IMR-90 (cell line): Measurements from ENCODE around the gene GIPR. TPM values are rescaled to one million over a fixed set of nuclear protein-coding genes. Genes with fewer than 3 reads are reported as not detected.

Source experiments
- ATAC-seq: fragments of 200-7000 bp; cut with Tn5 transposase; 2 replicates; pipeline ENCODE4 v1.9.1; 2020; ENCODE audit warnings: low read depth, mild to moderate bottlenecking, moderate library complexity
- BruUV-seq: library from RNA; stranded (reverse); fragments of 400-500 nt; replicated peaks from 2 replicates; lab custom pipeline; 2021; lab: Mats Ljungman, UMichigan
- CTCF ChIA-PET: fragments of 300-600 bp; formaldehyde crosslinking; extraction: SDS; loops from one replicate; lab custom pipeline; 2021; ENCODE audit warnings: antibody characterized with exemption; lab: Yijun Ruan, JAX
- POLR2A ChIA-PET: fragments of 300-600 bp; sonication (Branson Sonifier 250); formaldehyde crosslinking; loops from one replicate; lab custom pipeline; 2022; ENCODE audit warnings: antibody characterized with exemption; ENCODE audit not compliant: unreplicated experiment; lab: Charles Lee
- DNase-seq: peaks from one replicate; pipeline ENCODE4 v3.0.0; 2013
- H2AFZ ChIP-seq: replicated peaks from 2 replicates; pipeline ENCODE3; 2013; ENCODE audit warnings: low read length, mild to moderate bottlenecking; ENCODE audit not compliant: poor library complexity
- H2AK5ac ChIP-seq: 2 replicates; pipeline ENCODE4 v1.6.1; 2013; ENCODE audit warnings: low read depth, low read length, inconsistent platforms
- H2AK9ac ChIP-seq: replicated peaks from 2 replicates; pipeline ENCODE3; 2013; ENCODE audit warnings: mild to moderate bottlenecking, low read depth, low read length, moderate library complexity; ENCODE audit not compliant: poor library complexity
- H2BK120ac ChIP-seq: 2 replicates; pipeline ENCODE4 v1.6.1; 2013; ENCODE audit warnings: low read depth, low read length, inconsistent platforms
- H2BK15ac ChIP-seq: 3 replicates; pipeline ENCODE4 v1.6.1; 2013; ENCODE audit warnings: low read depth, low read length, inconsistent platforms
- H2BK20ac ChIP-seq: 2 replicates; pipeline ENCODE4 v1.6.1; 2013; ENCODE audit warnings: low read depth, mild to moderate bottlenecking, inconsistent platforms, low read length, moderate library complexity
- H2BK5ac ChIP-seq: 2 replicates; pipeline ENCODE4 v1.6.1; 2013; ENCODE audit warnings: mild to moderate bottlenecking, low read depth, low read length, inconsistent platforms; ENCODE audit not compliant: poor library complexity, severe bottlenecking
- H3K14ac ChIP-seq: replicated peaks from 2 replicates; pipeline ENCODE4 v1.6.1; 2013; ENCODE audit warnings: low read depth, low read length, inconsistent platforms
- H3K18ac ChIP-seq: 2 replicates; pipeline ENCODE4 v1.6.1; 2013; ENCODE audit warnings: low read depth, low read length, control low read depth
- H3K23ac ChIP-seq: 2 replicates; pipeline ENCODE4 v1.6.1; 2013; ENCODE audit warnings: low read depth, low read length, inconsistent platforms
- H3K27ac ChIP-seq: 2 replicates; pipeline ENCODE4 v1.5.1; 2013; ENCODE audit warnings: mild to moderate bottlenecking, control low read depth, low read length; ENCODE audit not compliant: insufficient read depth
- H3K27me3 ChIP-seq: 2 replicates; pipeline ENCODE4 v1.6.1; 2013; ENCODE audit warnings: low read length; ENCODE audit not compliant: control insufficient read depth, insufficient read depth
- H3K36me3 ChIP-seq: 2 replicates; pipeline ENCODE4 v1.6.1; 2013; ENCODE audit warnings: low read length, mixed read lengths; ENCODE audit not compliant: control insufficient read depth, insufficient read depth
- H3K4ac ChIP-seq: 2 replicates; pipeline ENCODE4 v1.6.1; 2013; ENCODE audit warnings: low read depth, low read length, inconsistent platforms
- H3K4me1 ChIP-seq: 2 replicates; pipeline ENCODE4 v1.6.1; 2013; ENCODE audit warnings: low read length, mixed read lengths; ENCODE audit not compliant: control insufficient read depth, insufficient read depth
- H3K4me2 ChIP-seq: 2 replicates; pipeline ENCODE4 v1.6.1; 2013; ENCODE audit warnings: low read depth, mild to moderate bottlenecking, control low read depth, low read length, moderate library complexity
- H3K4me3 ChIP-seq: 2 replicates; pipeline ENCODE4 v1.5.1; 2013; ENCODE audit warnings: low read depth, mild to moderate bottlenecking, control low read depth, low read length, moderate library complexity; ENCODE audit not compliant: insufficient read depth
- H3K56ac ChIP-seq: 2 replicates; pipeline ENCODE4 v1.6.1; 2013; ENCODE audit warnings: low read length, inconsistent platforms; ENCODE audit not compliant: insufficient read depth; ENCODE audit errors: extremely low read depth
- H3K79me1 ChIP-seq, 2 experiments: 2 replicates each; pipeline ENCODE4 v1.6.1; 2013; ENCODE audit warnings: low read length in 2 of 2, inconsistent platforms in 1 of 2, low read depth in 1 of 2
- H3K9ac ChIP-seq: 2 replicates; pipeline ENCODE4 v1.6.1; 2013; ENCODE audit warnings: low read depth, low read length, control low read depth
- H3K9me1 ChIP-seq: 2 replicates; pipeline ENCODE4 v1.6.1; 2013; ENCODE audit warnings: low read length, inconsistent platforms; ENCODE audit not compliant: insufficient read depth
- H3K9me3 ChIP-seq: 2 replicates; pipeline ENCODE4 v1.6.1; 2013; ENCODE audit warnings: low read length; ENCODE audit not compliant: control insufficient read depth, insufficient read depth
- H4K20me1 ChIP-seq: 2 replicates; pipeline ENCODE4 v1.6.1; 2013; ENCODE audit warnings: low read length, inconsistent platforms; ENCODE audit not compliant: insufficient read depth
- H4K5ac ChIP-seq: 2 replicates; pipeline ENCODE4 v1.6.1; 2013; ENCODE audit warnings: mild to moderate bottlenecking, low read depth, low read length, control low read depth
- H4K8ac ChIP-seq, 2 experiments: 2 replicates each; pipeline ENCODE4 v1.6.1; 2013; ENCODE audit warnings: low read depth in 2 of 2, low read length in 2 of 2, control low read depth in 1 of 2, inconsistent platforms in 1 of 2
- H4K91ac ChIP-seq: 2 replicates; pipeline ENCODE4 v1.6.1; 2013; ENCODE audit warnings: low read depth, low read length, inconsistent platforms; ENCODE audit not compliant: insufficient read depth
- RCOR1 ChIP-seq: IDR thresholded peaks from 2 replicates; pipeline ENCODE4 v1.6.1; 2012; ENCODE audit warnings: mild to moderate bottlenecking, low read length, improper control_type of control experiment; ENCODE audit not compliant: insufficient replicate concordance
- WGBS, 2 experiments: methylation state at CpG; one replicate each; pipeline versions ENCODE4 v1.1.5 to v1.1.7; 2013; ENCODE audit warnings: missing lambda C conversion rate in 2 of 2; ENCODE audit not compliant: insufficient read length in 1 of 2; ENCODE audit errors: extremely low coverage in 2 of 2; 5-methylcytosine and 5-hydroxymethylcytosine counted together
- dilution Hi-C: fragments of 300-500 bp; cut with HindIII; formaldehyde crosslinking; loops from one replicate; pipeline ENCODE4 v1.14.3; 2018; ENCODE audit warnings: low sequenced_read_pairs; ENCODE audit not compliant: unreplicated experiment
- in situ Hi-C: fragments of 300-500 bp; cut with MboI; formaldehyde crosslinking; loops from 3 replicates; pipeline ENCODE4 v1.14.3; 2019; ENCODE audit warnings: low sequenced_read_pairs, inconsistent platforms, mixed read lengths
- intact Hi-C: fragments of 100-400 bp; cut with micrococcal nuclease; formaldehyde crosslinking; loops from 2 replicates; pipeline ENCODE4 v1.10.0; 2022
- polyA plus RNA-seq, 3 experiments: library from polyadenylated mRNA; depleted of rRNA; stranded (reverse); fragments of >200 nt; gene quantifications; 2 replicates each; pipeline ENCODE4 v1.2.3, GENCODE V29; 2012; ENCODE audit warnings: low replicate concordance in 1 of 3
- total RNA-seq: library from RNA; depleted of rRNA; stranded (reverse); fragments of >200 nt; gene quantifications from 2 replicates; pipeline ENCODE4 v1.2.3, GENCODE V29; 2012

Gene GIPR
- total and polyA plus RNA-seq, 2 of the 4 experiments (the other 2 are of a cell fraction), result 0.18 to 1.2 TPM

- H4K5ac ChIP-seq, result no peak overlapping the region
- ATAC-seq (peak; percentile 66), DNase-seq (peak; percentile 62)
- no peaks in the 10 kb centered on the region; a peak in 1 of 4 replicates for H3K79me1 ChIP-seq
- dilution Hi-C loops (no loop called here), intact Hi-C loops (no loop called here), in situ Hi-C loops (no loop called here)
- H3K23ac ChIP-seq, result no peak overlapping the region
- peaks cover 6% of the 10 kb centered on the region; the same call in 1 of the 2 replicates for H3K4me1 ChIP-seq
- peak overlapping the region; percentile 85 for H2AFZ ChIP-seq
- no peak overlapping the region for H3K18ac ChIP-seq
- H3K4me2 ChIP-seq, result peak overlapping the region; percentile 91
- CTCF ChIA-PET, result interaction anchor here (1.0 to 1.4 kb wide), 3 partner anchors 15 to 42 kb away, joined by 3 to 5 read pairs (median 4); partner anchors contain the start of gene QPCTL
- peaks cover 18% of the 10 kb centered on the region for H3K27me3 ChIP-seq
- H4K8ac ChIP-seq, result no peak overlapping the region
- no peak overlapping the region for H2BK20ac ChIP-seq
- no TSS peak for BruUV-seq
- H3K36me3 ChIP-seq, result no peaks in the 10 kb centered on the region
- peak overlapping the region; percentile 45 for H2AK9ac ChIP-seq
- H2BK5ac ChIP-seq, result no peak overlapping the region
- POLR2A ChIA-PET, result interaction anchor here (1.0 kb wide), 1 partner anchor 10 kb away, joined by 5 read pairs; the partner anchor contains the start of gene GIPR
- no peaks in the 10 kb centered on the region for H3K9me1 ChIP-seq
- no peak overlapping the region for H3K56ac ChIP-seq
- H4K91ac ChIP-seq, result no peak overlapping the region
- H4K20me1 ChIP-seq, result no peaks in the 10 kb centered on the region
- no peak overlapping the region for H2AK5ac ChIP-seq
- H3K4ac ChIP-seq, result no peak overlapping the region
- no peak overlapping the region for H3K27ac ChIP-seq
- H2BK15ac ChIP-seq, result no peak overlapping the region
- H3K4me3 ChIP-seq, result peak overlapping the region; percentile 37
- H3K9ac ChIP-seq, result no peak overlapping the region
- H3K14ac ChIP-seq, result no peak overlapping the region
- no peaks in the 10 kb centered on the region for H3K9me3 ChIP-seq
- no peak overlapping the region for H2BK120ac ChIP-seq
- WGBS, 2 experiments, result 6% methylated on average over 21 of the region's 49 CpGs; no CpG with 5 or more reads in 1 of the 2 experiments
- TF ChIP-seq RCOR1, result no peak
Measured at GRCh38 chr19:45677351-45678230, 9.6 kb downstream of the GIPR start.
